CD4-positive, alpha-beta T cell treated with Interleukin-15 for 4 hours (primary cell): ENCODE results near the gene MRPS27.
"Not testable (repeated sequence)": the region's sequence is repeated elsewhere in the genome, so short reads cannot be mapped to it uniquely, and the experiment has no call there.

Source experiments
- DNase-seq: peaks from one replicate; pipeline ENCODE4 v3.0.0-alpha.2; 2020; ENCODE audit warnings: low spot score

Gene MRPS27

DNA sequence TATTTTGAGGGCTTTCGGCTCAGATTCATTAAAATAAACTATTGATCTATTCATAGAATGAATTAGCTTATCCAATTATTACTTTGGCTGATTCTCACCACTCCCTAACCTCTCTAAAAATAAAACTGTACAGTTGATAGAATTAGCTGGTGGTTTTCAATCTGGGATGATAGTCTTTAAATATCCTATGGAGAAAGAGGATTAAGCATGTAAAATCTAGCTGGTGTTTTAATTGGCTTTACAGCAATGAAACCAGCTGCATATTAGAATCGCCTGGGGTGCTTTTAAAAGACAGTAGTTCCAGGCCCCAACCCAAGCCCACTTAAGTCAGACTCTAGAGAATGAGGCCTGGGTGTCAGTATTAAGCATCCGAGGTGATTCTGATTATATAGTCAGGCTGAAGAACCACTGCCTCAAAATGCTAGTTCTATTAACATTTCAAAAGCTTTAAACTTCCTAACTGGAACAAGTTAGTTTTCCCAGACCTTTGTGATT is 117.7 kb downstream of the MRPS27 start:
- DNase-seq: no peak

GRCh38 chr5:72199681-72200080 is 120.4 kb downstream of the MRPS27 start:
- no peak for DNase-seq

- no peak for DNase-seq
These were observed 122.6 kb downstream of the MRPS27 start for GRCh38 chr5:72197393-72197792.

GRCh38 chr5:72195581-72195980 is 124.5 kb downstream of the MRPS27 start:
- DNase-seq: no peak

DNA sequence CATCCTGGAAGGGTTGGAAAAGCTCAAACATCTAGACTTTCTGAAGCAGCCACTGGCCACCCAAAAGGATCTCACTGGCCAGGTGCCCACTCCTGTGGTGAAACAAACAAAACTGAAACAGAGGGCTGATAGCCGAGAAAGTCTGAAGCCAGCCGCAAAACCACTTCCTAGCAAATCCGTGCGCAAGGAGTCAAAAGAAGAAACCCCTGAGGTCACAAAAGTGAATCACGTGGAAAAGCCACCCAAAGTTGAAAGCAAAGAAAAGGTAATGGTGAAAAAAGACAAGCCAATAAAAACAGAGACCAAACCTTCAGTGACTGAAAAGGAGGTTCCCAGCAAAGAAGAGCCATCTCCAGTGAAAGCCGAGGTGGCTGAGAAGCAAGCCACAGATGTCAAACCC is 125.2 kb downstream of the MRPS27 start:
- DNase-seq: peak; percentile 10

DNA sequence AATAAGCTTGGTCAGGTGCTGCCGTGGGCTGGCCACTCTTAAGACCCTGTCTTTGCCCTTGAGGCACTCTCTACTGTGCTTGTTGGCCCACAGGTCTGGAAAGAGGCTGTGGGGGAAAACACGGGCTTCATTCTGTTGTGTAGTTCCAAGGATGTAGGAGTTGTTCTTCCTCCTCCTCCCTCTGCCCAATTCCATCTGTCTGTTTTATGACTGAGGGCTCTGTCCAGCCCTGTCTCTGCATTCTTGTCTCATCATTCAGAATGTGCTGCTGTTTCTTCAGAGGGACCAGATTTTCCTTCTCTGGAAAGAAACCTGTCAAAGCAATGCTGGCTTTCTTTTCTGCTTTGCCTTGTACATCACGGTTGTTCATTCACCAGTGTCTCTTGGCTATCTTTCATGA is 128.6 kb downstream of the MRPS27 start:
- DNase-seq: no peak

GRCh38 chr5:72189146-72189545 is 130.9 kb downstream of the MRPS27 start:
- no peak for DNase-seq

- DNase-seq: no peak
These were observed 131.9 kb downstream of the MRPS27 start for GRCh38 chr5:72188166-72188565.

DNA sequence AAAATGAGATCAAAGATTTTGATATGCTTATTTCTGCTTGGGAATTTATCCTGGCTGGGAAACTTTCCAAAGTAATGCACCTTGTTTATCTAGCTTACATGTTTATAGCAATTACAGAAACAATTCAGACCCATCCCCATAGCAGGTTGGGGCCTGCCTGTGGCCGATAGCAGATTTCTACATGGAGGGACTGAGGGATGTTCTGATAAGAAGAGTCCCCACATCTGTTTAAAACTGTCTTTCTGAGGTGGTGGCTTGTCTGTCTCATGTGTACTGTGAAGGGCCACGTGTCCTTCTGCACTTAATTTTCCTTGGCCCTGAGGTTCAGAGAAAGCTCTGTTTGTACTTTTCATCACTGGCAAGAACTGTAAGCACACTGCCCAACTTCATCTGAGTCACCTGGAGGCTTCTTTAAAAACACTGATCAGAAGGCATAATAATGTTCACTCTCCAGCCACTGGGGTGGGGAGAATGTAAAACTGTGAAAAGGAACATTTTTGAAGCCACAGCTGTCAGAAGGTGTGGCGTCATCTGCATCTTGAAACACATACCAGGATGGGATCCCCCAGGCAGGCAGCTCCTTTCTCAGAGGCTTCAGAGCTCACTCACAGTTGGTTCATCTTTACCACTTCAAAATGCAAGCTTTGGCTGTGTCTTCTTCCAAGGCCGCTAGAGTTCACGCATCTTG is 132.5 kb downstream of the MRPS27 start:
- no peak for DNase-seq

- no peak for DNase-seq
These were observed 134.3 kb downstream of the MRPS27 start for GRCh38 chr5:72185496-72186329.

GRCh38 chr5:72184408-72184807 is 135.6 kb downstream of the MRPS27 start:
- DNase-seq: no peak

DNA sequence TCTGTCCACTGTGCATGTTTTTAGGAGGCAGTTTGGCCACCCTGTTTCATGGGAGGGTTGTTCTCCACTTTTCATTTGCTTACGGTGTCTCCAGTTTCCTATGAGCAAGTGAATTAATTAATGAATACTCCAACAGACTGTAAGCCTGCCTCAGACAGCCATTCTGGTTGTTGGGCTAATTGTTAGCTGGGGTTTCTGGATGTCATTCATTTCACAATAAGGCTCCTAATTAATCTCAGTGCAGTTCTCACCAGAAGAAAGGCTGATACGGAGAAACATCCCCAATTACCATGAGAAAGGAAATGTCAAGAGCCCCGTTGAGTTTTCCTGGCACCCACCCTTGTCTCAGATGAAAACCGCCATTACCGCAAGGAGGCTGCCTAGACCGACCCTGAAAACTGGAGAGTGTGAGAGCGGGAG is 136.9 kb downstream of the MRPS27 start:
- no peak for DNase-seq

DNA sequence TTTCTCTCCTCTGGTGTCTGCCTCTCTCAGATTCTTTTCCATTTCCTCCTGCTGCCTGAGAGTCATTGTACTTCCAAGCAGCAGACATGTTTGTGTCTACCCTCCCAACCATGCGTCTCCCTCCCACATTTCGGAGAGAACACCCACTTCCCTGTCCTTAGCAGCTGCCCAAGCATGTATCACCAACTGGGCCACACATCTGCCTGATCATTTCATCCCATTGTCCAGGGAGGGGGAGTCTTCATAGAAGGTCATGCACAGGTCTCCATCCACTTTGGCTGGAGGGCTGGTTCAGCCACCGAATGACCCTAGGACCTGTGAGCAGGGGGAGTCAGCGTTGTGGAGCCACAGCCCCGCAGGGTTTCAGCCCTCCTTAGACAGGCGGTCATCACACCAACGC is 137.4 kb downstream of the MRPS27 start:
- DNase-seq: no peak

GRCh38 chr5:72180925-72181324 is 139.1 kb downstream of the MRPS27 start:
- no peak for DNase-seq

GRCh38 chr5:72179816-72180440 is 140.1 kb downstream of the MRPS27 start:
- no peak for DNase-seq

DNA sequence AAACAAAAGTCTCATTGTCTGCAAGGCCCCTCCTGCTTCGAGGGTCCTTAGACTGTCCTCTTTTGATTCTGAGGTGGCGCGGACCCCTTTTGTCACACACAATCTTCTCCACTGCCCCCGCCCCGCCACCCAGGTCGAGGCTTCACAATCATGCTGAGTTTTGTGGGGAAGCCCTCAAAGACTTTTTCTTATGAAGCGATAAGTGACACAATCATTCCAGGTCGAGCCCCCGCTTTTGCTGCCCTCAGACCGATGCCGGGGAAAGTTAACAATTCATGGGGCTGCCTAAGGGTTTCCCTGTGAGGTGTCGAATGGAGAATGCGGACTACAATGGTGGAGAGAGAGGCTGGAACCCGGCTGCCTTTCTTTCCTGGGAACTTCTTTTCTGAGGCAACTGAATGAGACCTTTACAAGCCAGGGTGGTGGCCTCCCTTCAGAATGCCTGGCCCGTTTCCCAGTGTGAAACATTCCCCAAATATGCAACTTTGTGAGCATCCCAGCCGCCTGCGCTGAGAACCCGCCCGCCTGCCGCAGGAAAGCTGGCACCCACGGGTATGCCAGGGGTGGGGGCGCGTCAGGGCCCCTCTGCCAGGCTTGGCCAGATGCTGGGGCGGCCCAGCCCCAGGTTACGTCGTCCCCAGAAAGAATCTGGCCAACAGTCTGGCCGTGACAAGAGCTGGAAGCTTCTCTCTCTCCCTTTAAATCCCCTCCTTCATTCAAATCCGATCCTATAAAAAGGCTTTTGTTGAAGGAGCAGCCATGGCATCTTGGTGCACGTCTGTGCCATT is 140.8 kb downstream of the MRPS27 start:
- no peak for DNase-seq

- DNase-seq: no peak
These were observed 142.5 kb downstream of the MRPS27 start for GRCh38 chr5:72177538-72177937.

GRCh38 chr5:72172786-72173185 is 147.3 kb downstream of the MRPS27 start:
- DNase-seq: no peak

DNA sequence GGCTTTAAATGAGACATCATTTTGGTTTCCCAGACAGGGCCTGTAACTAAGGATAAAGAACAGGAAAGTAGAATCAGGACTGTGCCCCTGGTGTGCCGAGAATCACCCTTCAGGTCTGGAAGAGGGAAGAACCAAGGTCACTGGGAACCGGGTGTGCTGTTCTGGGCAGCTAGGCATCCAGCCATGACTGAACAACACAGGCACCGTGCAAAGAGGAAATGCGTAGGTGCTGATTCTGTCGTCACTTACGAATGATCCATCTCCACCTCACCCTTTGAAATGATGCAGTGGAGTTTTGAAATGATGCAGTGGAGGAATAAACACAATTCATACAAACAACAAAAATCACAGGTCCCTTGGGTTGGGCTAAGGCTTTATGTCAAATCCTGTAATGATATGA is 148.4 kb downstream of the MRPS27 start:
- no peak for DNase-seq

- not testable (repeated sequence) for DNase-seq
These were observed 148.9 kb downstream of the MRPS27 start for GRCh38 chr5:72171181-72171580.

GRCh38 chr5:72170101-72170500 is 149.9 kb downstream of the MRPS27 start:
- DNase-seq: no peak
